Fibroblast of lung (primary cell): Measurements from ENCODE around the gene CNNM2. TPM values are rescaled to one million over a fixed set of nuclear protein-coding genes. Genes with fewer than 3 reads are reported as not detected.

Experiments
- DNase-seq, 2 donors: peaks; one replicate each; pipeline versions ENCODE4 v3.0.0 to v3.0.0-alpha.2; 2010; ENCODE audit warnings: low read depth in 2 of 2
- H2AFZ ChIP-seq: 2 replicates; pipeline ENCODE4 v1.5.1; 2012; ENCODE audit warnings: low read length, control low read depth, inconsistent platforms
- H3K27ac ChIP-seq: 2 replicates; pipeline ENCODE4 v1.5.1; 2011; ENCODE audit warnings: low read length, control low read depth; ENCODE audit not compliant: insufficient read depth
- H3K27me3 ChIP-seq: 2 replicates; pipeline ENCODE4 v1.5.1; 2011; ENCODE audit warnings: mild to moderate bottlenecking, low read length; ENCODE audit not compliant: control insufficient read depth, insufficient read depth
- H3K36me3 ChIP-seq: 2 replicates; pipeline ENCODE4 v1.5.1; 2011; ENCODE audit warnings: low read length; ENCODE audit not compliant: control insufficient read depth, insufficient read depth
- H3K4me1 ChIP-seq: 2 replicates; pipeline ENCODE4 v1.5.1; 2011; ENCODE audit warnings: low read length; ENCODE audit not compliant: control insufficient read depth, insufficient read depth; ENCODE audit errors: extremely low read depth
- H3K4me2 ChIP-seq: 2 replicates; pipeline ENCODE4 v1.5.1; 2011; ENCODE audit warnings: low read length, control low read depth; ENCODE audit not compliant: insufficient read depth; ENCODE audit errors: extremely low read depth
- H3K4me3 ChIP-seq, 4 experiments: fragments of 200-600 bp in 1 of 4; sonication (generic) in 1 of 4; replicated peaks in 1 of 4; 2 replicates each; pipeline ENCODE4 v1.5.1; 2011 to 2016; ENCODE audit warnings: low read length in 4 of 4, low read depth in 3 of 4, mild to moderate bottlenecking in 3 of 4, control low read depth in 2 of 4, inconsistent platforms in 1 of 4, mixed read lengths in 1 of 4; ENCODE audit not compliant: insufficient read depth in 1 of 4; ENCODE audit errors: control extremely low read depth in 1 of 4
- H3K79me2 ChIP-seq: 2 replicates; pipeline ENCODE4 v1.5.1; 2012; ENCODE audit warnings: mild to moderate bottlenecking, low read length, inconsistent platforms; ENCODE audit not compliant: control insufficient read depth, insufficient read depth
- H3K9ac ChIP-seq: 2 replicates; pipeline ENCODE4 v1.5.1; 2011; ENCODE audit warnings: mild to moderate bottlenecking, low read length, control low read depth; ENCODE audit not compliant: insufficient read depth
- H3K9me3 ChIP-seq: 2 replicates; pipeline ENCODE4 v1.5.1; 2012; ENCODE audit warnings: low read depth, low read length; ENCODE audit not compliant: control insufficient read depth, insufficient read depth
- H4K20me1 ChIP-seq: 2 replicates; pipeline ENCODE4 v1.5.1; 2011; ENCODE audit warnings: low read length; ENCODE audit not compliant: control insufficient read depth, insufficient read depth; ENCODE audit errors: extremely low read depth
- EZH2 ChIP-seq: IDR thresholded peaks from 2 replicates; pipeline ENCODE4 v1.5.1; 2012; ENCODE audit warnings: low read length, control low read depth, mild to moderate bottlenecking; ENCODE audit errors: missing control alignments
- polyA plus RNA-seq, 2 donors: library from polyadenylated mRNA; depleted of rRNA in 1 of 2; stranded (reverse) in 1 of 2; unstranded in 1 of 2; fragments of >200 nt; gene quantifications; 2 replicates each; pipeline ENCODE4 v1.2.1, GENCODE V29; 2011 to 2012; ENCODE audit warnings: missing spikeins in 1 of 2
- total RNA-seq: library from RNA; depleted of rRNA; stranded (reverse); fragments of >200 nt; gene quantifications from 2 replicates; pipeline ENCODE4 v1.2.1, GENCODE V29; 2014
- TF ChIP-seq, protein P1 (sequence below), 2 donors: IDR thresholded peaks in 1 of 2; conservative IDR thresholded peaks in 1 of 2; 1 replicate in 1 of 2; 2 replicates in 1 of 2; pipeline ENCODE4 v1.5.1; 2011 to 2012; ENCODE audit warnings: low read length in 2 of 2, control low read depth in 1 of 2, inconsistent platforms in 1 of 2, low read depth in 1 of 2, mild to moderate bottlenecking in 1 of 2

Gene CNNM2
- total and polyA plus RNA-seq, 2 donors (not counting 1 experiment from before 2014, with no cell fraction given): 3.4 to 6.1 TPM

DNA sequence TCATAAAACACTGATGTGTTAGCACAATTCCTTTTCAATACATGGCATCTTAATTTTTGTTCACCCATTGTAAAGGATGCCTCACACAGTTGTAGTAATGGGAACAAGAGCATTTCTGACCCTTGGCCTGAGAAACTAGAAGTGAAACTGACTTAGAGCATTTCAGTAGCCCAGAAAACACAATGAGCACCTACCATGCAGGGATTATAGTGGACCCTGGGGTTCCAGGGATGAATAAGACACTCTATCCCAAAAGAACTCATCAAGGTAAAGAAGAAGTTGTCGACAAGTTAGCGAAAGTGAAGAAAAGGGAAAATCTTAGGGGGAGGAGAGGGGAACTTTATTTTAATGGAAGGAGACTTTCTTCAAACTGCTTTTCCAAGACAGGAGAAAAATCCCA is 149.4 kb downstream of the CNNM2 start:
- no peak for DNase-seq
- no peaks in the 10 kb centered on the region for H3K36me3 ChIP-seq
- no peaks in the 10 kb centered on the region for H3K4me1 ChIP-seq
- H4K20me1 ChIP-seq: no peaks in the 10 kb centered on the region
- no peak for TF ChIP-seq EZH2
- TF ChIP-seq, protein P1, sequence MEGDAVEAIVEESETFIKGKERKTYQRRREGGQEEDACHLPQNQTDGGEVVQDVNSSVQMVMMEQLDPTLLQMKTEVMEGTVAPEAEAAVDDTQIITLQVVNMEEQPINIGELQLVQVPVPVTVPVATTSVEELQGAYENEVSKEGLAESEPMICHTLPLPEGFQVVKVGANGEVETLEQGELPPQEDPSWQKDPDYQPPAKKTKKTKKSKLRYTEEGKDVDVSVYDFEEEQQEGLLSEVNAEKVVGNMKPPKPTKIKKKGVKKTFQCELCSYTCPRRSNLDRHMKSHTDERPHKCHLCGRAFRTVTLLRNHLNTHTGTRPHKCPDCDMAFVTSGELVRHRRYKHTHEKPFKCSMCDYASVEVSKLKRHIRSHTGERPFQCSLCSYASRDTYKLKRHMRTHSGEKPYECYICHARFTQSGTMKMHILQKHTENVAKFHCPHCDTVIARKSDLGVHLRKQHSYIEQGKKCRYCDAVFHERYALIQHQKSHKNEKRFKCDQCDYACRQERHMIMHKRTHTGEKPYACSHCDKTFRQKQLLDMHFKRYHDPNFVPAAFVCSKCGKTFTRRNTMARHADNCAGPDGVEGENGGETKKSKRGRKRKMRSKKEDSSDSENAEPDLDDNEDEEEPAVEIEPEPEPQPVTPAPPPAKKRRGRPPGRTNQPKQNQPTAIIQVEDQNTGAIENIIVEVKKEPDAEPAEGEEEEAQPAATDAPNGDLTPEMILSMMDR (conservative IDR thresholded peaks at IDR 0.05 in 1 of 2, IDR thresholded peaks at IDR 0.05 in 1 of 2; ENCODE audit: low read depth in 1 of 2, low read length in 2 of 2): no peak
- H2AFZ ChIP-seq: no peak overlapping the region
- no peak overlapping the region for H3K27ac ChIP-seq
- no peaks in the 10 kb centered on the region for H3K79me2 ChIP-seq
- H3K27me3 ChIP-seq: no peaks in the 10 kb centered on the region
- no peak overlapping the region for H3K4me3 ChIP-seq
- H3K9ac ChIP-seq: no peak overlapping the region
- no peak overlapping the region for H3K4me2 ChIP-seq
- H3K9me3 ChIP-seq: no peaks in the 10 kb centered on the region

DNA sequence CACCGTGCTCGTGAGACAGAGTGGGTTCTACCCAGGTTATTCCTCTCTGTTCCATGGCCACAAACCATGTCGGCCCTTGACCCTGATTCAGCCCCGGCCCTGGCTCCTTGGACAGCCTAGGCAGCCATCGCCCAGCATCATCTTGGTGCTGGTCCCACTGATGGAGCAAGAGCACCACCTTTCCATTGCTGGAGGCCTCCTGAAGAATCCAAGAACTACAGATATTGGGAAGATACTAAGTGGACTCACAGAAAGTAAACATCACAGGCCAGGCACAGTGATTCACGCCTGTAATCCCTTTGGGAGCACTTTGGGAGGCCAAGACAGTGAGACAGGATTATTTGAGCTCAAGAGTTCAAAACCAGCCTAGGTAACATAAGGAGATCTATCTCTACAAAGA is 149.9 kb downstream of the CNNM2 start:
- no peak overlapping the region for H3K4me2 ChIP-seq
- H3K79me2 ChIP-seq: no peaks in the 10 kb centered on the region
- no peak overlapping the region for H2AFZ ChIP-seq
- no peaks in the 10 kb centered on the region for H3K27me3 ChIP-seq
- no peak overlapping the region for H3K9ac ChIP-seq
- no peaks in the 10 kb centered on the region for H4K20me1 ChIP-seq
- TF ChIP-seq, protein P1 (conservative IDR thresholded peaks at IDR 0.05 in 1 of 2, IDR thresholded peaks at IDR 0.05 in 1 of 2; ENCODE audit: low read depth in 1 of 2, low read length in 2 of 2): no peak
- no peak for TF ChIP-seq EZH2
- H3K27ac ChIP-seq: no peak overlapping the region
- H3K36me3 ChIP-seq: no peaks in the 10 kb centered on the region
- DNase-seq: no peak
- no peaks in the 10 kb centered on the region for H3K4me1 ChIP-seq
- H3K4me3 ChIP-seq: no peak overlapping the region
- H3K9me3 ChIP-seq: no peaks in the 10 kb centered on the region

DNA sequence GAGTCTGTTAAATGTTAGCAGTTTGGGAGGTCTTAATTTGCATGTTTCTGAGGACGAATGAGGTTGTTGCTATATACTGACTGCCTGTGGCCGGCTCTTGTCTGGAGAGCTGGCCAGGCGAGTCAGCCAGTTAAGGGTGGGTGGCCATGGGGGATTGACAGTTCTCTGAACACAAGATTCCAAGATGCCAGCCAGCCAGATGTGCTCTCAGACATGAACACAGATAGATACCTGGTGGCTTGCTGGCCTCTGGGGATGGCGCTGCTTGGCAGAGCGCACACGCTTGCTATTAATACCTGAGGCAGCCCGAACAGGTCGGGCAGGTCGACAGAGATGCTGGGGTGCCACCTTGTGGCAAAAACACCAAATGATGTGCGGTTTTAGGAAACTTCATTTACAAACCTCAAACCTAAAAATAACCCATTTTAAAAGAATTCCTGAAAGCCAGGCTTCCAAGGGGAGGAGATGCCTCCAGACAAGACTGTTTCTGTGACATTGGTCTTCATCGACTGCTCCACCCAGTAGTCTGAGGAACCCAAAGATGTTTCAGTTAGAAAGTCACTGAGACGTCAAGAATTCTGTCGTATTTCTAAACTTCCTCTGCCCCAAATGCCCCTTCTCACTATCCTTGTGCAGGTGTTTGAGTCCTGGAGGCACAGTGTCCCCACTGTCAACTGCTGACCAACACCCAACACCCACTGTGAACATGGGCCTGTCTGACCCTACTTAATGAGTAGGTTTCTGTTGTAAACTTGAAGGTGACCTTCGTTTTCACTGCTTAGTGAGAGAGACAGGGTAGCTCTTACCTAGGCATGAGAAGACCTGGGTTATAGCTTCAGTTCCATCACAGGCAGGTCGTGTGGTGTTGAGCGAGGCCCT is 151.6 kb downstream of the CNNM2 start:
- no peak overlapping the region for H2AFZ ChIP-seq
- H3K79me2 ChIP-seq: no peaks in the 10 kb centered on the region
- H3K4me2 ChIP-seq: no peak overlapping the region
- no peak overlapping the region for H3K9ac ChIP-seq
- no peak overlapping the region for H3K27ac ChIP-seq
- peak; percentile 37 to 52 for DNase-seq
- no peaks in the 10 kb centered on the region for H4K20me1 ChIP-seq
- no peaks in the 10 kb centered on the region for H3K4me1 ChIP-seq
- no peaks in the 10 kb centered on the region for H3K36me3 ChIP-seq
- TF ChIP-seq, protein P1 (conservative IDR thresholded peaks at IDR 0.05 in 1 of 2, IDR thresholded peaks at IDR 0.05 in 1 of 2; ENCODE audit: low read depth in 1 of 2, low read length in 2 of 2): peak; percentile 55 to 71
- TF ChIP-seq EZH2: no peak
- no peaks in the 10 kb centered on the region for H3K9me3 ChIP-seq
- no peak overlapping the region for H3K4me3 ChIP-seq
- no peaks in the 10 kb centered on the region for H3K27me3 ChIP-seq
